Activated CD4-positive, alpha-beta T cell treated with anti-CD3 and anti-CD28 coated beads, Interleukin-2, amount 10 ng/mL, durations not matched to agents 24 days and 14 days (primary cell): ENCODE measurements around the gene SIGLEC1. TPM values are rescaled to one million over a fixed set of nuclear protein-coding genes. Genes with fewer than 3 reads are reported as not detected.
A peak's percentile ranks its signal among the peaks of the same experiment; 100 is the strongest.

Experiments
- DNase-seq: peaks from one replicate; pipeline ENCODE4 v3.0.0; 2022
- H3K27ac Mint-ChIP-seq: one replicate; pipeline ENCODE4 v1.8.0; 2022; ENCODE audit warnings: mild to moderate bottlenecking, mixed read lengths
- H3K27me3 Mint-ChIP-seq: one replicate; pipeline ENCODE4 v1.8.0; 2022; ENCODE audit warnings: mixed read lengths
- H3K36me3 Mint-ChIP-seq: one replicate; pipeline ENCODE4 v1.8.0; 2022; ENCODE audit warnings: low read depth, mild to moderate bottlenecking, mixed read lengths
- H3K4me1 Mint-ChIP-seq: one replicate; pipeline ENCODE4 v1.8.0; 2021; ENCODE audit warnings: mixed read lengths
- H3K4me3 Mint-ChIP-seq: one replicate; pipeline ENCODE4 v1.8.0; 2022; ENCODE audit warnings: mild to moderate bottlenecking, moderate library complexity, mixed read lengths
- H3K9me3 Mint-ChIP-seq: one replicate; pipeline ENCODE4 v1.8.0; 2021; ENCODE audit warnings: mixed read lengths
- intact Hi-C: fragments of 100-400 bp; cut with micrococcal nuclease; formaldehyde crosslinking; loops from one replicate; pipeline ENCODE4 v1.15.1; 2023
- total RNA-seq: library from RNA; stranded (reverse); gene quantifications from 2 replicates; pipeline ENCODE4 v1.2.3, GENCODE V29; 2022

SIGLEC1 gene
- total RNA-seq, result not detected in 2 replicates

DNA sequence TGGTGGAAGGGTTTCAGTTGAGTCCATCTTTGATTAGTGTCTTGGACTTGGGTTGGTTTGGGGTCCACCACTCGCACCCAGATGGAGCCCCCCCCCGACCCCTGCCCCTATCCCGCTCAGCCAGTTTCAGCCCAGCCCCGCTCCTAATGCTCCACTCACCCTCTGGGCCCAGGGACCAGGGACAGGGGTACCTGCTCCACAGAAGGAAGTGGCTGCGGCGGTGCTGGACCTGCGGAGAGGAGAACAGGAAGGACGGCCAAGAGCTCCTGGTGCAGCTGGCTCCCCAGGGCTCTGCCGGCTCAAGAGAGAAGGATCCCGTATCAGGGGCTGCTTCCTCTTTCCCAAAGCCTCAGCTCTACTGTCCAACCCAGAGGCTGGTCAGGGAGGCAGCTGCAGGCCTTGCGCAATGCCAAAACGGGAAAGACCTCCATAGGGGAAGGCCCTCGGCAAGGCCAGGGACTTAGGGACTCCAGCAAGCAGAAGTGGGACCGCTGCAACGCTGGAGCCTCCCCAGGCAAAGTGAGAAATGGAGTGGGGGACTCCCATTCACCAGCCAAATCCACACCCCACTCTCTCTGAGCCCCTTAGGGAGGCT is at the start of gene SIGLEC1:
Gene SIGLEC1, minus strand, starts transcription at position 322 of the 595 bp plus-strand sequence. CDS start 5,472 bp downstream, outside the sequence.
- Mint-ChIP-seq H3K36me3 (no peaks in the 10 kb centered on the region), H3K27ac (no peak within 1 kb of the TSS), H3K9me3 (no peaks in the 10 kb centered on the region), H3K4me1 (peaks cover 3% of the 10 kb centered on the region), H3K4me3 (no peak within 1 kb of the TSS), H3K27me3 (peaks cover 7% of the 10 kb centered on the region)
- no peak for DNase-seq
- intact Hi-C loops, result no loop called here

DNA sequence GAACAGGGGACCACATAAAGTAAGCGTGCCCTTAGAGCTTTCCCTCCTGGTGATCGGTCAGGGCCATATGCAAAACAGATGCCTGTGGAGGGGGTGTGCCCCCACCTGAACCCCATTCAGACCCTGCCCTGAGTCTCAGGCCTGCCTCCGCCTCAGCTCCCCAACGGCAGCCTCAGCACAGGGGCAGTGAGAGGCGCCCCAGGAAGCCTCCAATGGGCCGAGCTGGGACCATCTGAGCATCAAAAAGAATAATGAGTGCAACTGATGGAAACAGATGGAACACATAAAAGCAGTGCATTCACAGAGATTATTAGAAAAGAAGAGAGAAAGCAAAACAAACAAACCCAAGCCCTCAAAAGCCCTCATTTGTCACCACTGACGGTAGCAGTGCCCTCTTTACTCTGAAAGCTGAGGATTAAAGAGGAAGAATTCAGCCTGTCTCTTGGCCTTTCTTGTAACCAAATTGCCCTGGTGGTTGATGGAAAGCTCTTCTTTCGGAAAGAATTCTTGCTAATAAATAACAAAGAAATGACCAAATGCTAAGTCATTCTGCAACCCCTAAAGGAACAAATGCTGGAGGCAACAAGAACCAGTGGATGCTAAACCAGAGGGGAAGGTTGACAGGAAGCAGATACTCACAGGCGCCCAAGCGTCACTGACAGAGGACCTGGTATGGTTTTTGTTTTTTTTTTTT is 48.4 kb upstream of the SIGLEC1 start:
- peaks cover 1% of the 10 kb centered on the region for H3K4me1 Mint-ChIP-seq
- H3K4me3 Mint-ChIP-seq, result no peak overlapping the region
- no peak overlapping the region for H3K27ac Mint-ChIP-seq
- no peaks in the 10 kb centered on the region for H3K9me3 Mint-ChIP-seq
- H3K36me3 Mint-ChIP-seq, result peaks cover 8% of the 10 kb centered on the region
- DNase-seq, result no peak
- intact Hi-C loops, result no loop called here
- H3K27me3 Mint-ChIP-seq, result no peaks in the 10 kb centered on the region

DNA sequence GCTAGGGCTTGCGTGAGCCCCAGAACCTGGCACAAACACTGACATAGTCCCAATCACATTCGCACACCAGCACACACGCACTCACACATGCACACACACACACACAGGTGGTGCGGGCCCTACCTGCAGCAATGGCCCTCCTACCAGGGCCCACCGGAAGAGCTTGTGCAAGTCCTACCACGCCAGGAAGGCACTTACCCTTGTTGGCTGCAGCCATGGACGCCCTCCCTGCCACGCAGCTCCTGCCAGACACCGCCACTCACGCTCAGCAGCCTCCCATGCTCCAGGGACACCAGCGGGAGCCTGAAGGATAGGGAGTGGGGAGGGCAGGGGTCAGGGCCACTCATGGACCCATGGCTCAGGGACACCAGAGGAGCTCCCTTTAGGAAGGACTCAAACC is 47.5 kb upstream of the SIGLEC1 start:
- H3K36me3 Mint-ChIP-seq, result peaks cover 8% of the 10 kb centered on the region

DNA sequence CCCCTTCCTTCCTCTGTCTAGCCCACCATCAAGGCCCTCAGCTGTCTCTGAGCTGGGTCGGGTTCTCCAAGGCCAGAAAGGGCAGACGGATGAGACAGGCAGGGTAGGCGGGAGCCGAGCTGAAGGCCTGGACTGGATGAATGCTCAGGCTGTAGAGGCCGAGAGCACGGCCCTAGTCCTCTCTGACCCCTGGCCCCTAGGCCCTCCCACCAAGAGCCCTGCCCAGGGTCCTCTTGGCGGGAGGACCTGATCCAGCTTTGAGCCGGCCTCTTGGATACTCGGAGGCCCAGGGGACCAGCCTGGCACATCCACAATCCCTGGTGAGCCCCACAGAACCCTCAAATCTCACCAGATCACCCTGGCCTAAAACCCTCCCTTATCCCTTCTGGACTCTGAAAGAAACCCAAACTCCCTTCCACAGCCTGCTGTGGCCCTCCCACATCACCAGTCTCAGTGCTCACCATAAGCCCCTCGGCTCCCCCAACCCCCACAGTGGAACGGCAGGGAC is 47.0 kb upstream of the SIGLEC1 start:
- DNase-seq, result no peak
- peaks cover 8% of the 10 kb centered on the region for H3K36me3 Mint-ChIP-seq
- H3K27me3 Mint-ChIP-seq, result no peaks in the 10 kb centered on the region
- intact Hi-C loops, result no loop called here
- no peaks in the 10 kb centered on the region for H3K4me1 Mint-ChIP-seq
- H3K9me3 Mint-ChIP-seq, result no peaks in the 10 kb centered on the region
- H3K4me3 Mint-ChIP-seq, result no peak overlapping the region
- no peak overlapping the region for H3K27ac Mint-ChIP-seq

More for the DNA sequence above, 47.5 kb upstream of the SIGLEC1 start:
- H3K9me3 Mint-ChIP-seq, result no peaks in the 10 kb centered on the region
- H3K27ac Mint-ChIP-seq, result no peak overlapping the region
- H3K27me3 Mint-ChIP-seq, result no peaks in the 10 kb centered on the region
- no peak overlapping the region for H3K4me3 Mint-ChIP-seq
- intact Hi-C loops, result no loop called here
- no peak for DNase-seq
- no peaks in the 10 kb centered on the region for H3K4me1 Mint-ChIP-seq

DNA sequence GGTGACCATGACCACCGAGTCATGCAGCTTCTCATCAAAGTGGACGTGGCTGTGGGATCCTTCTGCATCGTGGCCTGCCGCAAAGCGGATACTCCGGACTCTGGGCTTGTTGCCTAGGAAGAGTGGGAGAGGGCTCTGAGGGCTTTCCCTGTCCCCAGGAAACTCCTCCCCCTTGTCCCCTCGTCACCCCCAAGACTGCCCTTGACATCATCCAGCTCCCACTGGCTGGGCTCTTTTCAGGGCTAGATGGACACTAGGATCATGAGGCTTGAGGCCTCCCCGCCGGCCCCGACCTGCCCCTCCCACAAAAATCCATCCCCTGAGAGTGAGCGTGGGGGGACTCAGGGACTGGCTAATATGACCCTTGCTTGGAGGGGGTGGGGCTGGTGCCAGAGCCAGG is 46.2 kb upstream of the SIGLEC1 start:
- H3K27ac Mint-ChIP-seq, result no peak overlapping the region
- H3K27me3 Mint-ChIP-seq, result no peaks in the 10 kb centered on the region
- intact Hi-C loops, result no loop called here
- DNase-seq, result no peak
- no peaks in the 10 kb centered on the region for H3K9me3 Mint-ChIP-seq
- H3K4me3 Mint-ChIP-seq, result no peak overlapping the region
- no peaks in the 10 kb centered on the region for H3K4me1 Mint-ChIP-seq
- peaks cover 8% of the 10 kb centered on the region for H3K36me3 Mint-ChIP-seq

DNA sequence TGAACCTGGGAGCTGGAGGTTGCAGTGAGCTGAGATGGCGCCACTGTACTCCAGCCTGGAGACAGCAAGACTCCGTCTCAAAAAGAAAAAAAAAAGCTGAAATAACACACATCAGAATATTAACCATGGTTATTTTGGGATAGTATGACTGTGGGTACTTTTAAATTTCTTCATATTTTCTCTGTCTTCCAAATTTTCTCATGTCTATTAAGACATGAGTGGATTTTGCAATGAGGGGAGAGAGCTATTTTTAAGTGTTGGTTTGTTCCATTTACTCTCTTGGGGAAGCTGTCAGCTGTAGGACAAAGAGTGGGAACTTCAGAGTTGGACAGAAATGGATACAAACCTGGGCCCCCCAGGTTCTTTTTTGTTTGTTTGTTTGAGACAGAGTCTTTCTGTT is 44.9 kb upstream of the SIGLEC1 start:
- no peaks in the 10 kb centered on the region for H3K27me3 Mint-ChIP-seq
- peaks cover 8% of the 10 kb centered on the region for H3K36me3 Mint-ChIP-seq
- H3K4me3 Mint-ChIP-seq, result no peak overlapping the region
- H3K9me3 Mint-ChIP-seq, result no peaks in the 10 kb centered on the region
- intact Hi-C loops, result no loop called here
- DNase-seq, result no peak
- no peak overlapping the region for H3K27ac Mint-ChIP-seq
- H3K4me1 Mint-ChIP-seq, result peaks cover 4% of the 10 kb centered on the region

DNA sequence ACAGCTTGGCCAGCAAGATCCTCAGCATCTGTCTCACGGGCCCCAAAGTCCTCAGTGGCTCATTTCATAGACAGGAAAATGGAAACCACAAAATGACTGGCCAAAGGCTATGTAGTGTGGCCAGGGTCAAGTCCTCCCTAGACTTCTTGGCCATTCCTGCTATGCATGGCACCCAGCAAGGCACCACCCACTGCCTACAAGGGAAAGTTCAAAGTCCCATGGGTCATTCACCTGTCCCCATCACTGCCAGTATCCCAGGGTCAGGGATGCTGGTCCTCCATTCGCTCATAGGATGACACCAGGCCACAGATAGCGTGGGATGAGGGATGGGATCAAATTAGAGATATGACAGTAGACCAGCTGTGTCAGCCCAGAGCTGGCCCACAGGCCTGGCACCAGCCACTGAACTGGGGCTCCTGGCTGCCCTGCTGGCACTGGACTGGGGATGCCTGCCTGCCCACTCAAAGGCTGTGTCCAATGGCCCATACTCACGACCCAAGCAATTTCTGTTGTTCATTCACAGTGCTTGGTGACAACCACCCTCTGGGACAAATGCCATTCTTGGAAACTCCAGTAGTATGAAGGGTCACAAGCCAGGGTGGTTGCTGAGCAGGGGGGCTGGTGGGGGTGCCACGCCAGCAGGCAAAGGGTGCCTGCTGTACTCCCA is 43.5 kb upstream of the SIGLEC1 start:
- H3K4me3 Mint-ChIP-seq, result no peak overlapping the region
- H3K27ac Mint-ChIP-seq, result no peak overlapping the region
- no peak for DNase-seq
- peaks cover 7% of the 10 kb centered on the region for H3K4me1 Mint-ChIP-seq
- H3K27me3 Mint-ChIP-seq, result no peaks in the 10 kb centered on the region
- no peaks in the 10 kb centered on the region for H3K9me3 Mint-ChIP-seq
- peaks cover 9% of the 10 kb centered on the region for H3K36me3 Mint-ChIP-seq
- intact Hi-C loops, result no loop called here

DNA sequence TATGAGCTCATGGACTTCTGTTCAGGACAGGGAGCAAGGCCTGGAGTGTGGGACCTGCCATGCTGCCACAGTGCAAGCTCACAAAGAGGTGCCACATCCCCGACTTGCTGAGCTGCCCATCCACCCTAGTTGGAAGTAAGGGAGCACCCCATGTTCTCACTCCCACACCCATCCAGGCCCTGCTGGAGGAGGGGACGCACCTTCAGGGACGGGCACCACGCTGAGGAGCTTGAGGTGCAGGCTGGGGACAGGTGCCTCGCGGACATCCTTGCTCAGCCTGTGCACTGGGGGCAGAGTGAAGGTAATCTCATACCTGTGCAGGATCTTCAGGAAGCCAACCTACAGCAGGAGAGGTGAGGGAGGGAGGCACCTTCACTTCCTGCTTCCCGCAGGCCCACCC is 42.9 kb upstream of the SIGLEC1 start:
- no peak overlapping the region for H3K27ac Mint-ChIP-seq
- no peak overlapping the region for H3K4me3 Mint-ChIP-seq
- DNase-seq, result no peak
- intact Hi-C loops, result no loop called here
- H3K9me3 Mint-ChIP-seq, result no peaks in the 10 kb centered on the region
- peaks cover 10% of the 10 kb centered on the region for H3K36me3 Mint-ChIP-seq
- peaks cover 8% of the 10 kb centered on the region for H3K4me1 Mint-ChIP-seq
- H3K27me3 Mint-ChIP-seq, result no peaks in the 10 kb centered on the region

DNA sequence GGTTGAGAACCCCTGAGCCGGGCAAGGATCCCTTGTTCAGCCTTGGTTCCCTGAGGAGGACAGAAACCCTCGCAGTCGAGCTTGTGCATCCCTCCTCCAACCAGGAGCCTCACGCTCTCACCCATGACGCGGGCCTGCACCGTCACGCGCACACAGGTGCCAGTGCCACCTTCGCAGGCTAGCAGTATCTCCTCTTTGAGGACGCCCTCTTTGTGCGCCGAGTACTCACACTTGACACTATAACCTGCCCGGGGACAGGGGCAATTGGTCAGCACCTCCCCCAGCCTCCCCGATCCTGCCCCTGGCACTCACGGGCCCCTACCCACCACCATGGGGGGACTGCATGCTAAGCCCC is 41.9 kb upstream of the SIGLEC1 start:
- H3K36me3 Mint-ChIP-seq, result peaks cover 10% of the 10 kb centered on the region
- intact Hi-C loops, result loop anchor here (5.0 kb wide), 1 partner anchor 68 kb away; the partner anchor contains the start of gene AP5S1

DNA sequence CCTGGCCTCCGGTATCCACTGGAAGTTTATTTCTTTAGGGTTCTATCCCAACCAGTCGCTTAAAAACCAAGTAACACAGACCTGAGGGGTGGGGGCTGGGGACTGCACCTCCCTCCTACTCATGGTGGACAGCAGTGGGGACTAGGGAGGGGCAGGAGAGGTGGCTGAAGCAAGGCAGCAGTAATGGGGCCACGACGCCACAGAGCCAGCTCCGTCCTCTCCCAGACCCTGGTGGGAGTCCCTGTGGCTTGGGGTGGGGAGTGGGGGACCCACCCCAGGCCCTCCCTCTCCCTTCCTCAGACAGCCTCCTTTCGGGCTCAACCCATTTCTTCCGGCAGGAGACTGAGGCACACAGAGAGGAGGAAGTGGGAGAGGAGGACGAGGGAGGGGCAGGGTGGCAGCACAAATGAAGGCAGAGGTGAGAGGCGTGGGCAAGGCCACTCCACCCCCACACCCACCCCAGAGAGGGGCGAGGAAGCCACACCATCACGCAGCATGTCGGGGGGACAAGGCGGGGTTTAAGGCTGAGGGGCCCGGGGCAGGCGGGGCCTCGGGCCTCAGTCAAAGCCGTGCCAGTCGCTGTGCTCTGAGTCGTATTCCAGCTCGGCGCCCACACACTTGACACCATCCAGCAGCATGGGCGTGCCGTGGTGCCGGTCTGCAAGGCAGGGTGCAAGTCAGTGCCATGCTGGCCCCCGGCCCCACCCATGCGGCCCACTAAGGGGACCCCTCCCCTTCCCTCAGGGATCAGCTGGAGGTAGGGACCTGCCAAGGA is 41.3 kb upstream of the SIGLEC1 start:
- intact Hi-C loops, result loop anchor here (2.0 to 5.0 kb wide), 2 partner anchors 15 to 69 kb away; partner anchors contain the start of gene AP5S1
- no peak for DNase-seq
- peaks cover under 1% of the 10 kb centered on the region for H3K27me3 Mint-ChIP-seq
- H3K4me3 Mint-ChIP-seq, result no peak overlapping the region
- H3K4me1 Mint-ChIP-seq, result peaks cover 8% of the 10 kb centered on the region
- no peaks in the 10 kb centered on the region for H3K9me3 Mint-ChIP-seq
- H3K27ac Mint-ChIP-seq, result no peak overlapping the region
- peaks cover 10% of the 10 kb centered on the region for H3K36me3 Mint-ChIP-seq

More for the DNA sequence above, 41.9 kb upstream of the SIGLEC1 start:
- H3K27ac Mint-ChIP-seq, result no peak overlapping the region
- H3K4me3 Mint-ChIP-seq, result no peak overlapping the region
- no peak for DNase-seq
- H3K4me1 Mint-ChIP-seq, result peaks cover 8% of the 10 kb centered on the region
- H3K27me3 Mint-ChIP-seq, result no peaks in the 10 kb centered on the region
- no peaks in the 10 kb centered on the region for H3K9me3 Mint-ChIP-seq

DNA sequence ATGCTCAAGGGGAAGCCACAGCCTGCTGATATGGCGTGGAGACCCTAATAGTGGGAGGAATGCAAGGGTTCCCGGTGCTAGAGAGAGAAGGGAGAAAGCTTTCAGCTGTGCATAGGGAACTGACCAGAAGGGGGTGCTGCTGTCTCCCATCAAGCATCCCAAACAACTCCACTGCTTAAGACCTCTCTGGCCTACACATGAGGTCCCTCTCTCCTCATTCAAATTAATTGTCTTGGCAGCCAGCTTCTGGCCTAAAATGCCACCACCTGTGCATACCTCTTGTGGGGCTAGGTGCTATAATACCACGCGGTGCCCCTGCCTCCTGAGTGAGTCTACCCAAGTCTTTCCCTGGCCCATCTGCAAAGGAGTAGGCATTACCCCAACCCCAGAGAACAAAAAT is 40.7 kb upstream of the SIGLEC1 start:
- H3K36me3 Mint-ChIP-seq, result peaks cover 9% of the 10 kb centered on the region
- peak; percentile 88 for DNase-seq
- no peak overlapping the region for H3K4me3 Mint-ChIP-seq
- intact Hi-C loops, result loop anchor here (2.0 to 5.0 kb wide), 2 partner anchors 16 to 69 kb away; partner anchors contain the start of gene AP5S1
- peaks cover 8% of the 10 kb centered on the region for H3K4me1 Mint-ChIP-seq
- H3K27ac Mint-ChIP-seq, result no peak overlapping the region
- no peaks in the 10 kb centered on the region for H3K9me3 Mint-ChIP-seq
- peaks cover 1% of the 10 kb centered on the region for H3K27me3 Mint-ChIP-seq

DNA sequence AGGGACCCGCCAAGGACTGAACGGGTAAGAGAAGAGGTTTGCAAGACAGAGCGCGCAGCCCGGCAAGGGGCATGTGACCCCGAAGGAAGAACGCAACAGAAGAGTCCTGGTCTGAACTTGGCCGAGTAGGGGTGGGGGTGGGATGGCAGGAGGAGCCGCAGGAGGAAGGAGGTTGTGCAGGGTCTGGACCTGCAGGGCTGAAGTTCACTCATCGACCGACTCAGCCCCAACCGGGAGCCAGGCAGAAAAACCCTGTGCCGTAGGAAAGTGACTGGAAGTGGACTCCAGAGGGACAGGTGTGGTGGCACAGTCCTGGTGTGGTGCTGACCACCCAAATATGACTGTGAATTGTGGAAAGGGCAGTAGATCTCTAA is 40.0 kb upstream of the SIGLEC1 start:
- intact Hi-C loops, result loop anchor here (2.0 to 5.0 kb wide), 2 partner anchors 16 to 70 kb away; partner anchors contain the start of gene AP5S1
- Mint-ChIP-seq H3K27ac (peak overlapping the region; percentile 45), H3K4me3 (peak overlapping the region; percentile 19), H3K4me1 (peaks cover 8% of the 10 kb centered on the region), H3K27me3 (peaks cover 2% of the 10 kb centered on the region), H3K36me3 (peaks cover 4% of the 10 kb centered on the region), H3K9me3 (no peaks in the 10 kb centered on the region)
- DNase-seq, result no peak

DNA sequence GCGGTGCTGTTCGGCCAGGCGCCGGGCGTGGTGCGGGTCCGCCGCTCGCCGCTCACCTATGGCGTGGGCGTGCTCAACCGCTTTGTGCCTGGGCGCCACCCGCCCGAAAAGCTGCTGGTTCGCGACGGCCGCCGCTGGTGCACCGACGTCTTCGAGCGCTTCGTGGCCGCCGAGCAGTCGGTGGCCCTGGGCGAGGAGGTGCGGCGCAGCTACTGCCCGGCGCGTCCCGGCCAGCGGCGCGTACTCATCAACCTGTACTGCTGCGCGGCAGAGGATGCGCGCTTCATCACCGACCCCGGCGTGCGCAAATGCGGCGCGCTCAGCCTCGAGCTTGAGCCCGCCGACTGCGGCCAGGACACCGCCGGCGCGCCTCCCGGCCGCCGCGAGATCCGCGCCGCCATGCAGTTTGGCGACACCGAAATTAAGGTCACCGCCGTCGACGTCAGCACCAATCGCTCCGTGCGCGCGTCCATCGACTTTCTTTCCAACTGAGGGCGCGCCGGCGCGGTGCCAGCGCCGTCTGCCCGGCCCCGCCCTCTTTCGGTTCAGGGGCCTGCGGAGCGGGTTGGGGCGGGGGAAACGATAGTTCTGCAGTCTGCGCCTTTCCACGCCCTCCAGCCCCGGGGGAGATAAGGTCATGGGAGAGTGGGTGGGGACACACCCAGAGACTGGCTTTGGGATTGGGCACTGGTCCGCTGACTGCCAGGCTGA is 39.4 kb upstream of the SIGLEC1 start:
- intact Hi-C loops, result loop anchor here (2.0 to 5.0 kb wide), 2 partner anchors 17 to 70 kb away; partner anchors contain the start of gene AP5S1

More for the DNA sequence above, 39.4 kb upstream of the SIGLEC1 start:
- DNase-seq, result peak; percentile 80
- Mint-ChIP-seq H3K27ac (peak overlapping the region; percentile 45), H3K4me1 (peaks cover 8% of the 10 kb centered on the region), H3K4me3 (peak overlapping the region; percentile 19), H3K36me3 (peaks cover 2% of the 10 kb centered on the region), H3K9me3 (no peaks in the 10 kb centered on the region), H3K27me3 (peaks cover 3% of the 10 kb centered on the region)
